Cardiac fibroblast (primary cell): Measurements from ENCODE around the gene VAV2.

ENCODE experiments used
- DNase-seq, 2 donors: peaks; one replicate each; pipeline versions ENCODE4 v3.0.0 to v3.0.0-alpha.2; 2010; ENCODE audit warnings: low read depth in 2 of 2
- H3K4me3 ChIP-seq, 2 donors: replicated peaks in 1 of 2; 1 replicate in 1 of 2; 2 replicates in 1 of 2; pipeline ENCODE4 v1.5.1; 2011; ENCODE audit warnings: low read depth in 2 of 2, low read length in 2 of 2, mild to moderate bottlenecking in 2 of 2, moderate library complexity in 1 of 2
- CTCF ChIP-seq: IDR thresholded peaks from one replicate; pipeline ENCODE4 v1.5.1; 2011; ENCODE audit warnings: low read depth, mild to moderate bottlenecking, low read length, inconsistent platforms

The VAV2 gene

GRCh38 chr9:133895335-133895734 lies 96.8 kb downstream of the VAV2 start:
- no peak overlapping the region for H3K4me3 ChIP-seq
- DNase-seq: no peak
- TF ChIP-seq CTCF: no peak

DNA sequence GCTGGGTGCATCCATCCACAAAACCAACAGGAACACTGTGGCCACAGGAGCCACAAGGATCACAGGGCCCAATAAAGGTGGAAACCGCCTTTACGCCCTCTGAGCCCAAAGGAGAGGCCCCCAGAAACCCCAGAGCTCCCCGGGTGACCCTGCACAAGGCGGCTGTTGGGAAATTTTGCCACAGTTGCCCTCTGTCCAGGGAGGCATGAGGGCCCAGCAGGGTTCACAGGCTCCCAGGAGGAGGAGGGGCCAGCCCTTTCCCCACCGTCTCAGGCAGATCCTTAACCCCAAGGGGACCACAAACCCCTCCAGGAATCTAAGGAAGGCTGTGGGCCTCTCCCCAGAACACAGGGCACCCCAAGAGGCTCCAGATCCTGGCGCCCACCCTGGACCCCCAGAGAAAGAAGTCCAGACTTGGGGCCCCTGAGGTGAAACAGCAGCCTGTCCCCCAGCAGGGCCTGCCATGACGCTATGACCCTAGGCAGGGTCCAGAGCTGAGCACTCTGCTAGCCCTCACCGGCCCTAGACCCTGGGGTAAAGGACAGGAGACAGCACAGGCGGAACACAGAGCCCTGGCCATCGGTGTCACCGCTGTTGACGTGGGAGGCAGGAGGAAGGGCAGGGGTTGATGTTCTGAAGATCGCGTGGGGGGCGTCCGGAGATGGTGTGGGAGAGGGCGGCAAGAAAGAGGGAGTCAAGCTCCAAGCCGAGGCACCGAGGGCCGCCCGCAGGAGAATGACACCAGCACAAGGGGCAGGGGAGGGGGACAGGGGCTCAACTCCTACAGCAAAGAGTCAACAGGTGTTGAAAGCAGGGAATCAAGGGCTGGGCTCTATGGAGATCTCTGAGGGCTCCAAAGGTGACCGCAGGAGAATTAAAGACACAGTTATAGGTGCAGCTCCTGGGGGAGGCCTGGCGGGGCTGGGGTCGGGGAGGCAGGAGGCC lies 97.5 kb downstream of the VAV2 start:
- DNase-seq: no peak
- TF ChIP-seq CTCF: no peak
- H3K4me3 ChIP-seq: no peak overlapping the region

DNA sequence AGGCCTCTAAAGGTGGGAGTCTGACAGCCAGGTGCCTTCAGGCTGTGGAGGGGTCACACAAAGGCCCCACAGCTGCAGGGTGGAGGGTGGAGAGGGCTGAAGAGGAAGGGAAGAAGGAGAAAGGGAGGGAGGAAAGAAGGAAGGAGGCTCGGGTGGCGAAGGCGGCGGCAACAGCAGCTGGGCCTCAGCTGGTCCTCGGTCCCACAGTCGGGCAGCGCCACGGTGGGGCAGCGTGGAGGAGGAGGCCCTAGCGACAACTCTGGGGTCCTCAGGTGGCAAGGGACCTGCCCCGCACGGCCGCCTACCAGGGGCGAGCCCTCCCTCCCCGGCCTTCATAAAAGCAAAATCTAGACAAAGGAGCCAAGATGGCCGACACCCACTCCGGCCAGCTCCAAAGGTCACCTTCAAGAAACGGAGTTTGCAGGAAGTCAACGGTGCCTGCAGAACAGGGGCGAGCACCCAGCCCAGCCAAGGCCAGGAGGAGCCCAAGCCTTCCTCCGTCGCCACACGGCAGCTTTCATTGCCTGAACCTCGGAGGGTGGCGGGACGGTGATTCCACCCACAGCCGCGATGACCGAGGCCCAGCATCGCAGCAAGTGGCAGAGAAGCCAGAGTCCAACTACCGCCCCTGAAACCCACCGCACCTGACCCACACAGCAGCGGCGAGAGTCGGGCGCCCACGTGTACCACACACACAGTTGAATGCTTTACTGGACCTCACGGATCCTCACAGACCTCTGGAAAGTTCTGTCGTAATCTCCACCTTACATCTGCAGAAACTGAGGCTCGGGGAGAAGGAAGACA lies 98.7 kb downstream of the VAV2 start:
- TF ChIP-seq CTCF: no peak
- no peak overlapping the region for H3K4me3 ChIP-seq
- no peak for DNase-seq

DNA sequence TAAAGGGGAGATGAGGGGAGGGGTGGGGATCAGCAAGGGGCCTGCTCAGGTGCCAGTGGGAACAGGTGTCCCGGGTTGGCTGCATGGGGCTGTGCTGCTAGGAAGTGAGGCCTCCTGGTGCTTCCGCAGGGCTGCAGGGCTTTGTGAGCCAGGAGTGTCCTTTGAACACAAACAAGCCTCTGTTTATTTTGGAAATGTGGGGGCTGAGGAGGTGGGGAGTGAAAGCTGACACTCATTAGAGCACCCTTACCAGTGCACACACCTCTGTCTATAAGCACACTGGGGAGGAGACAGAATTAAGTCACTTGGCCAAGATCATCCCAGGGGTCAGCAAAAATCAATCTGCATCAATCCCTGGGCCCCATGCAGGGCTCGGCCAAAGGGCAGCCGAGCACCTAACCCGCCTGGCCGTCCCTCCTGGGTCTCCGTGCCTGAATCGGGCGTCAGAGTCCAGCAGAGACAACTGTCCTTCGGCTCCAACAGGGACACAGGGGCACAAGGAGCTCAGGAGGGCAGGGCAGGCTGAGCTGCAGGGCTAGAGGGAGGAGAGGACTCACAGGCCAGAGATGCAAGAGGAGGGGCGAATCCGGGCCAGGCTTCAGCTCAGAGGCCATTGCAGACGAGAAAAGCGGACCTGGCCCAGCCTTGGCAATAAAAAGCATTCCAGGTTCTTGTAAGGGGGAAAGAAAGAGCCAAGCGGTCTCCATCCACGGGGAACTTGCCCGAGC lies 99.8 kb downstream of the VAV2 start:
- no peak overlapping the region for H3K4me3 ChIP-seq
- no peak for TF ChIP-seq CTCF
- no peak for DNase-seq

DNA sequence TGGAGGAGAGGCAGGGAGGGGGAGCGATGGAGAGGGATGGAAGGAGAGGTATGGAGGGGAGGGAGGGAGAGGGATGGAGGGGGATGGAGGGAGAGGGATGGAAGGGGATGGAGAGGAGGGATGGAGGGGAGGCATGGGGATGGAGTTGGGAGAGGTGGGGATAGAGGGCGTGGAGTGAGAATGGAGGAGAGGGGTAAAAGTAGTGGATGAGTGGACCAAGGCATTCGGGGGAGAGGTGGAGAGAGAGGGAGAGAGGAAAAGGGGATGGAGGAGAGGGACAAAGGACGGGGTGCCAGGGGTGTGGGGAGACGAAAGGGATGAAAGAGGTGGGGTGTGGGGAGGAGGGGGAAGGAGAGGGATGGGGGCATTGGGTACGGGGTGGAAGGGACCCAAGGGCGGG lies 100.4 kb downstream of the VAV2 start:
- no peak for DNase-seq
- H3K4me3 ChIP-seq: no peak overlapping the region
- no peak for TF ChIP-seq CTCF

GRCh38 chr9:133890583-133890982 lies 101.5 kb downstream of the VAV2 start:
- H3K4me3 ChIP-seq: no peak overlapping the region
- no peak for TF ChIP-seq CTCF
- no peak for DNase-seq
